GM21786 (cell line): ENCODE data around the gene TLCD2.
"Not testable (repeated sequence)": the region's sequence is repeated elsewhere in the genome, so short reads cannot be mapped to it uniquely, and the experiment has no call there.

Source experiments
- ATAC-seq: cut with Tn5 transposase; IDR thresholded peaks from one replicate; pipeline ENCODE4 v1.9.1; 2021; ENCODE audit not compliant: unreplicated experiment

Gene TLCD2

GRCh38 chr17:1695365-1695764 is 14.8 kb downstream of the TLCD2 start:
- no peak for ATAC-seq

GRCh38 chr17:1693339-1693738 is 16.8 kb downstream of the TLCD2 start:
- no peak for ATAC-seq

GRCh38 chr17:1690544-1691221 is 19.5 kb downstream of the TLCD2 start:
- no peak for ATAC-seq

- not testable (repeated sequence) for ATAC-seq
Measured at GRCh38 chr17:1688405-1688804, 21.8 kb downstream of the TLCD2 start.

GRCh38 chr17:1686086-1686485 is 24.1 kb downstream of the TLCD2 start:
- no peak for ATAC-seq

GRCh38 chr17:1684378-1685189 is 25.6 kb downstream of the TLCD2 start, which contains the start of gene PRPF8:
TSS of gene PRPF8 (minus strand) at chr17:1684867. CDS start at chr17:1684571, 296 bp downstream.
- ATAC-seq, result peak; percentile 98

- ATAC-seq, result no peak
Measured at GRCh38 chr17:1683459-1683858, 26.7 kb downstream of the TLCD2 start.

- no peak for ATAC-seq
Measured at GRCh38 chr17:1676401-1676800, 33.8 kb downstream of the TLCD2 start.

GRCh38 chr17:1673041-1673785 is 37.0 kb downstream of the TLCD2 start:
- no peak for ATAC-seq

GRCh38 chr17:1663934-1664333 is 46.2 kb downstream of the TLCD2 start:
- not testable (repeated sequence) for ATAC-seq

GRCh38 chr17:1661045-1661444 is 49.1 kb downstream of the TLCD2 start:
- ATAC-seq, result no peak

GRCh38 chr17:1658100-1658499 is 52.1 kb downstream of the TLCD2 start:
- ATAC-seq, result no peak

- ATAC-seq, result no peak
Measured at GRCh38 chr17:1653735-1654134, 56.4 kb downstream of the TLCD2 start.

- not testable (repeated sequence) for ATAC-seq
Measured at GRCh38 chr17:1652794-1653193, 57.4 kb downstream of the TLCD2 start.
